ENCODE results near the gene SGMS2.

Gene SGMS2

GRCh38 chr4:107856901-107857300 lies 32.2 kb downstream of the SGMS2 start:
- H3K4me3 ChIP-seq (ENCODE audit: low read depth, low read length), result no peak overlapping the region

GRCh38 chr4:107857741-107858140 lies 33.0 kb downstream of the SGMS2 start:
- H3K4me3 ChIP-seq (ENCODE audit: low read depth, low read length), result no peak overlapping the region
- no peaks in the 10 kb centered on the region for H3K4me1 ChIP-seq
- peaks cover 30% of the 10 kb centered on the region for H3K27me3 ChIP-seq
- TF ChIP-seq CTCF (IDR thresholded peaks at IDR 0.05; ENCODE audit: low read depth, low read length), result no peak
- no peaks in the 10 kb centered on the region for H3K36me3 ChIP-seq
- H3K9me3 ChIP-seq, result no peaks in the 10 kb centered on the region
- DNase-seq, result no peak

More at GRCh38 chr4:107856901-107857300, 32.2 kb downstream of the SGMS2 start:
- H3K4me1 ChIP-seq, result no peaks in the 10 kb centered on the region
- TF ChIP-seq CTCF (IDR thresholded peaks at IDR 0.05; ENCODE audit: low read depth, low read length), result no peak
- no peak for DNase-seq
- H3K27me3 ChIP-seq, result peaks cover 26% of the 10 kb centered on the region
- no peaks in the 10 kb centered on the region for H3K9me3 ChIP-seq
- no peaks in the 10 kb centered on the region for H3K36me3 ChIP-seq

GRCh38 chr4:107858158-107858742 lies 33.5 kb downstream of the SGMS2 start:
- no peaks in the 10 kb centered on the region for H3K9me3 ChIP-seq
- no peak for TF ChIP-seq CTCF (IDR thresholded peaks at IDR 0.05; ENCODE audit: low read depth, low read length)
- no peaks in the 10 kb centered on the region for H3K4me1 ChIP-seq
- peaks cover 35% of the 10 kb centered on the region for H3K27me3 ChIP-seq
- no peak for DNase-seq
- no peak overlapping the region for H3K4me3 ChIP-seq (ENCODE audit: low read depth, low read length)
- no peaks in the 10 kb centered on the region for H3K36me3 ChIP-seq

- TF ChIP-seq CTCF (IDR thresholded peaks at IDR 0.05; ENCODE audit: low read depth, low read length), result no peak
- H3K4me3 ChIP-seq (ENCODE audit: low read depth, low read length), result no peak overlapping the region
- H3K27me3 ChIP-seq, result peaks cover 32% of the 10 kb centered on the region
- DNase-seq, result no peak
- no peaks in the 10 kb centered on the region for H3K36me3 ChIP-seq
- H3K9me3 ChIP-seq, result no peaks in the 10 kb centered on the region
- no peaks in the 10 kb centered on the region for H3K4me1 ChIP-seq
Observed at GRCh38 chr4:107862658-107863057, 37.9 kb downstream of the SGMS2 start.

- no peak for DNase-seq
- Histone ChIP-seq H3K4me1 (no peaks in the 10 kb centered on the region), H3K27me3 (peaks cover 33% of the 10 kb centered on the region), H3K9me3 (no peaks in the 10 kb centered on the region), H3K36me3 (no peaks in the 10 kb centered on the region), H3K4me3 (ENCODE audit: low read depth, low read length) (no peak overlapping the region)
- no peak for TF ChIP-seq CTCF (IDR thresholded peaks at IDR 0.05; ENCODE audit: low read depth, low read length)
Observed at GRCh38 chr4:107863416-107863815, 38.7 kb downstream of the SGMS2 start.

GRCh38 chr4:107863850-107864371 lies 39.2 kb downstream of the SGMS2 start:
- Histone ChIP-seq H3K4me3 (ENCODE audit: low read depth, low read length) (no peak overlapping the region), H3K36me3 (no peaks in the 10 kb centered on the region), H3K9me3 (no peaks in the 10 kb centered on the region), H3K27me3 (peaks cover 35% of the 10 kb centered on the region), H3K4me1 (no peaks in the 10 kb centered on the region)
- peak; percentile 20 for DNase-seq
- no peak for TF ChIP-seq CTCF (IDR thresholded peaks at IDR 0.05; ENCODE audit: low read depth, low read length)
